ENCODE data around the gene PCGF3.

- TF ChIP-seq POLR2A (IDR thresholded peaks at IDR 0.05) (no peak), CTCF (IDR thresholded peaks at IDR 0.05) (no peak), EP300 (IDR thresholded peaks at IDR 0.05) (no peak)
These were observed 29.4 kb upstream of the PCGF3 start for GRCh38 chr4:675980-676870.

Data from tibial nerve (tissue), 4 donors.